K562 (cell line): ENCODE data around the gene FSTL3. TPM values are rescaled to one million over a fixed set of nuclear protein-coding genes. Genes with fewer than 3 reads are reported as not detected.

Source experiments
- ATAC-seq: fragments of 200-7000 bp; cut with Tn5 transposase; 3 replicates; pipeline ENCODE4 v1.9.1; 2020; ENCODE audit warnings: moderate library complexity
- BruUV-seq: library from RNA; stranded (reverse); fragments of 400-500 nt; replicated peaks from 2 replicates; lab custom pipeline; 2021; lab: Mats Ljungman, UMichigan
- CTCF ChIA-PET: fragments of 300-600 bp; formaldehyde crosslinking; extraction: SDS; loops from one replicate; lab custom pipeline; 2021; ENCODE audit warnings: low intra/inter-chr PET ratio; lab: Yijun Ruan, JAX
- POLR2A ChIA-PET: fragments of 300-600, 350-650 bp; sonication (Branson Sonifier 250); formaldehyde crosslinking; extraction: SDS; loops from one replicate; lab custom pipeline; 2021; ENCODE audit warnings: antibody characterized with exemption, inconsistent platforms; lab: Yijun Ruan, JAX
- DNase-seq, 4 experiments: peaks; one replicate each; pipeline versions ENCODE4 v3.0.0 to v3.0.0-alpha.2; 2011 to 2018; ENCODE audit warnings: low spot score in 3 of 4, mixed read lengths in 3 of 4; ENCODE audit errors: extremely low read depth in 1 of 4
- FAIRE-seq: peaks from 2 replicates; lab custom pipeline; 2011; peaks lifted over from hg19 to GRCh38; lab: Jason Lieb, UNC
- H2AFZ ChIP-seq: 2 replicates; pipeline ENCODE4 v1.6.0; 2011; ENCODE audit warnings: low read depth, low read length, control low read depth, inconsistent platforms
- H3K27ac ChIP-seq: fragments of 200-600 bp; 3 replicates; pipeline ENCODE4 v1.8.0; 2011; ENCODE audit warnings: low read depth, mild to moderate bottlenecking, control low read depth, inconsistent platforms, low read length, moderate library complexity, mixed read lengths; ENCODE audit errors: extremely low read depth
- H3K27me3 ChIP-seq, 2 experiments: fragments of 300-600 bp in 1 of 2; 2 replicates in 1 of 2; 3 replicates in 1 of 2; pipeline versions ENCODE4 v1.6.0 to v1.8.0; 2011; ENCODE audit warnings: inconsistent platforms in 2 of 2, low read length in 2 of 2, mild to moderate bottlenecking in 1 of 2, mixed read lengths in 1 of 2, moderate library complexity in 1 of 2; ENCODE audit not compliant: control insufficient read depth in 2 of 2, insufficient read depth in 2 of 2
- H3K36me3 ChIP-seq: fragments of 300-600 bp; 3 replicates; pipeline ENCODE4 v1.8.0; 2011; ENCODE audit warnings: mild to moderate bottlenecking, low read length, inconsistent platforms; ENCODE audit not compliant: control insufficient read depth, insufficient read depth
- H3K4me1 ChIP-seq, 2 experiments: fragments of 200-600 bp in 1 of 2; replicated peaks in 1 of 2; 2 replicates in 1 of 2; 3 replicates in 1 of 2; pipeline versions ENCODE4 v1.5.1 to v1.8.0; 2011; ENCODE audit warnings: inconsistent platforms in 2 of 2, low read length in 2 of 2, mild to moderate bottlenecking in 1 of 2, mixed read lengths in 1 of 2, moderate library complexity in 1 of 2; ENCODE audit not compliant: control insufficient read depth in 2 of 2, insufficient read depth in 2 of 2
- H3K4me2 ChIP-seq: 2 replicates; pipeline ENCODE4 v1.6.1; 2011; ENCODE audit warnings: low read length, control low read depth, inconsistent platforms, mixed read lengths; ENCODE audit not compliant: insufficient read depth
- H3K4me3 ChIP-seq: fragments of 200-600 bp; sonication (generic), shearing (Covaris generic); 2 replicates; pipeline ENCODE4 v1.5.1; 2016; ENCODE audit warnings: control low read depth, inconsistent platforms
- H3K79me2 ChIP-seq: fragments of 200-600 bp; 3 replicates; pipeline ENCODE4 v1.8.0; 2011; ENCODE audit warnings: low read length, inconsistent platforms; ENCODE audit not compliant: control insufficient read depth, insufficient read depth
- H3K9ac ChIP-seq, 2 experiments: 2 replicates each; pipeline versions ENCODE4 v1.6.0 to v1.6.1; 2011; ENCODE audit warnings: low read depth in 2 of 2, low read length in 2 of 2, control low read depth in 1 of 2, inconsistent platforms in 1 of 2, mild to moderate bottlenecking in 1 of 2, mixed read lengths in 1 of 2; ENCODE audit not compliant: insufficient read depth in 1 of 2
- H3K9me1 ChIP-seq: one replicate; pipeline ENCODE4 v1.6.0; 2011; ENCODE audit warnings: inconsistent platforms, mild to moderate bottlenecking, low read length, moderate library complexity; ENCODE audit not compliant: control insufficient read depth, insufficient read depth
- H3K9me3 ChIP-seq: replicated peaks from 2 replicates; pipeline ENCODE4 v1.5.1; 2011; ENCODE audit warnings: low read depth, low read length, inconsistent platforms; ENCODE audit not compliant: control insufficient read depth, insufficient read depth
- H4K20me1 ChIP-seq: replicated peaks from 2 replicates; pipeline ENCODE4 v1.6.1; 2011; ENCODE audit warnings: low read length, inconsistent platforms, mixed read lengths; ENCODE audit not compliant: control insufficient read depth, insufficient read depth
- CCNT2 ChIP-seq: IDR thresholded peaks from 2 replicates; pipeline ENCODE4 v1.6.1; 2011; ENCODE audit warnings: borderline replicate concordance, low read depth, mild to moderate bottlenecking, moderate library complexity, mixed read lengths, low read length; ENCODE audit not compliant: insufficient read length; ENCODE audit errors: extremely low read depth
- GABPB1 ChIP-seq: sonication (generic); formaldehyde crosslinking; IDR thresholded peaks from 2 replicates; pipeline ENCODE4 v1.8.0; 2022; ENCODE audit warnings: mild to moderate bottlenecking, missing genetic modification reagents
- MXI1 ChIP-seq: IDR thresholded peaks from 2 replicates; pipeline ENCODE4 v1.6.1; 2011; ENCODE audit warnings: low read depth, mild to moderate bottlenecking, improper control_type of control experiment, low read length
- NCOA4 ChIP-seq: fragments of 450-650 bp; IDR thresholded peaks from 2 replicates; pipeline ENCODE4 v1.6.1; 2018; ENCODE audit warnings: mild to moderate bottlenecking; ENCODE audit not compliant: partially characterized antibody
- NR1H2 ChIP-seq: sonication (generic); formaldehyde crosslinking; IDR thresholded peaks from 2 replicates; pipeline ENCODE4 v1.4.0; 2020; ENCODE audit warnings: mild to moderate bottlenecking, missing genetic modification reagents
- POLR3A ChIP-seq: IDR thresholded peaks from 2 replicates; pipeline ENCODE4 v1.6.1; 2011; ENCODE audit warnings: borderline replicate concordance, mild to moderate bottlenecking, moderate library complexity; ENCODE audit not compliant: insufficient read length, insufficient read depth; ENCODE audit errors: extremely low read depth
- SREBF1 ChIP-seq: fragments of 150-350 bp; IDR thresholded peaks from 2 replicates; pipeline ENCODE4 v1.6.1; 2014; ENCODE audit warnings: antibody characterized with exemption, low read depth, low read length, borderline replicate concordance
- VEZF1 ChIP-seq: fragments of 200-800 bp; sonication (Bioruptor generic); IDR thresholded peaks from 2 replicates; pipeline ENCODE4 v1.6.1; 2017; ENCODE audit warnings: missing genetic modification characterization, missing compliant biosample characterization
- ZNF57 ChIP-seq: fragments of 450-650 bp; formaldehyde crosslinking; IDR thresholded peaks from 2 replicates; pipeline ENCODE4 v1.4.0; 2020; ENCODE audit warnings: mild to moderate bottlenecking, moderate library complexity
- WGBS: fragments of 100-300 bp; shearing (Covaris generic); methylation state at CpG from one replicate; pipeline ENCODE4 v1.1.6; 2016; ENCODE audit warnings: low coverage, mixed read lengths; ENCODE audit not compliant: insufficient coverage; ENCODE audit errors: missing lambda C conversion rate; 5-methylcytosine and 5-hydroxymethylcytosine counted together
- in situ Hi-C: fragments of 300-500 bp; cut with MboI; formaldehyde crosslinking; loops from 4 replicates; pipeline ENCODE4 v1.15.0; 2018; ENCODE audit warnings: inconsistent platforms, mixed read lengths
- intact Hi-C: fragments of 100-400 bp; cut with micrococcal nuclease; formaldehyde crosslinking; loops from 2 replicates; pipeline ENCODE4 v1.14.2; 2022
- polyA plus RNA-seq, 8 experiments: library from polyadenylated mRNA; depleted of rRNA in 4 of 8; stranded (reverse) in 5 of 8; unstranded in 3 of 8; fragments of >200 nt; fragmentation: Nextera tagmentation in 2 of 8; fragmentation: Illumina TruSeq in 1 of 8; extraction: Ambion mirVana in 2 of 8; extraction: Trizol in 1 of 8; gene quantifications; 2 replicates each; pipeline versions ENCODE4 v1.2.1 to v1.2.3, GENCODE V29; 2011 to 2014; ENCODE audit warnings: inconsistent platforms in 1 of 8, missing spikeins in 1 of 8
- total RNA-seq, 7 experiments: library from RNA; depleted of rRNA in 6 of 7; stranded (reverse); fragments of >200 nt in 6 of 7; fragmentation: Illumina TruSeq in 2 of 7; extraction: Trizol in 2 of 7; gene quantifications; 2 replicates each; pipeline versions ENCODE4 v1.2.1 to v1.2.3, GENCODE V29; 2011 to 2021; ENCODE audit warnings: low replicate concordance in 1 of 7

FSTL3 gene
- total and polyA plus RNA-seq, 9 of the 15 experiments (the other 6 are each of a cell fraction or from before 2014, with no cell fraction given): 0.35 to 6.8 (median 4.2) TPM; not detected in 1

- Histone ChIP-seq H3K79me2 (peaks cover 8% of the 10 kb centered on the region), H3K9ac (peak overlapping the region in 1 of 2 experiments; percentile 70; a peak in 1 of 4 replicates), H3K9me3 (no peaks in the 10 kb centered on the region), H3K4me1 (peaks cover 5 to 68% of the 10 kb centered on the region in 2 experiments), H3K4me3 (no peak overlapping the region), H3K27me3 (no peaks in the 10 kb centered on the region; a peak in 1 of 5 replicates), H3K36me3 (no peaks in the 10 kb centered on the region), H3K9me1 (peaks cover 7% of the 10 kb centered on the region), H3K27ac (no peak overlapping the region), H3K4me2 (no peak overlapping the region), H4K20me1 (no peaks in the 10 kb centered on the region), H2AFZ (no peak overlapping the region)
- FAIRE-seq: no peak
- BruUV-seq: no TSS peak
- in situ Hi-C loops: no loop called here
- ATAC-seq: no peak
- intact Hi-C loops: no loop called here
- 8% methylated on average over 8 of the region's 31 CpGs for WGBS
- peak in 1 of 4 experiments; percentile 56 for DNase-seq
- ChIA-PET CTCF (no interaction called here), POLR2A (interaction anchor here (0.6 to 1.8 kb wide), 2 partner anchors 13 to 769 kb away, joined by 4 read pairs; partner anchors contain the start of gene RNF126)
- TF ChIP-seq POLR3A (no peak), VEZF1 (CRISPR knock-in tag) (peak; percentile 63; the same call in 1 of the 2 replicates), ZNF57 (CRISPR knock-in tag) (no peak), SREBF1 (no peak), GABPB1 (CRISPR knock-in tag) (0 out of 2 replicates have a peak, but pooled peaks have one; percentile 21), NR1H2 (CRISPR knock-in tag) (no peak), MXI1 (no peak), NCOA4 (no peak), CCNT2 (peak; percentile 12)
These were observed 219 bp upstream of the FSTL3 start for GRCh38 chr19:676007-676338.
